Activated naive CD4-positive, alpha-beta T cell treated with anti-CD3 and anti-CD28 coated beads, Interleukin-2, amount 50 U/mL, for 16 hours (primary cell): ENCODE results near the gene BCL2L14.

ENCODE experiments used
- DNase-seq: peaks from one replicate; pipeline ENCODE4 v3.0.0-alpha.2; 2020

BCL2L14 gene, protein sequence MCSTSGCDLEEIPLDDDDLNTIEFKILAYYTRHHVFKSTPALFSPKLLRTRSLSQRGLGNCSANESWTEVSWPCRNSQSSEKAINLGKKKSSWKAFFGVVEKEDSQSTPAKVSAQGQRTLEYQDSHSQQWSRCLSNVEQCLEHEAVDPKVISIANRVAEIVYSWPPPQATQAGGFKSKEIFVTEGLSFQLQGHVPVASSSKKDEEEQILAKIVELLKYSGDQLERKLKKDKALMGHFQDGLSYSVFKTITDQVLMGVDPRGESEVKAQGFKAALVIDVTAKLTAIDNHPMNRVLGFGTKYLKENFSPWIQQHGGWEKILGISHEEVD

GRCh38 chr12:12070674-12071656, at the start of gene BCL2L14:
BCL2L14 (plus strand) TSS chr12:12070939; CDS start chr12:12079306, 8,367 bp downstream.
- no peak for DNase-seq

DNA sequence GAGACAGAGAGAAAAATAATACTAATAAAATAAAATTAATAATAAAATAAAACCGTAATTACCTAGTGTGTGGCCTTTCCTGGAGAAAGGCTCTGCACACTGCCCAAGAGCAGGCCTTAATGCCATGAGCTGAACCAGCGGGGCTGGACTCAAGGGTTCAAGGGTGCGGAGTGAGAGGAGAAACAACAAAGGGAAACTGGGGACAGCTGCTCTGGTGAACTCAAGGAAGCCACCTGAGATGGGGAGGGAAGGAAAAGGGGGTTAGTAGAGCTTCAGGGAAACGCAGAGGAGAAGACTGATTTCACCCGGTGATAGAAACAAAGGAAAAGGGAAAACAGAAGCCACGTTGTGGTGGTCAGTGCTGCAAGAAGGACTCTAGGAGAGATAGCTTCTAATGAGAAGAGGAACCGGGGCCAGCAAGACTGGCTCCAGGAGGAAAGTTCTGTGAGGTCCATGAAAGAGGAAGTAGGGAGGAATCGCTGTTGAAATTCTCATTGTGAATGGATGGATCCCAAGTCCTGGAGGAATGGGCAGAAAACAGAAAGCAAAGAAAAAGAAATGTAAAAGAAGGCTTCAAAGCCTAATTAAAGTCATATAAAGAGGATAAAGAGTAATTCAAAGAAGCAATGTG, 48.3 kb upstream of the BCL2L14 start:
- DNase-seq, result no peak

DNA sequence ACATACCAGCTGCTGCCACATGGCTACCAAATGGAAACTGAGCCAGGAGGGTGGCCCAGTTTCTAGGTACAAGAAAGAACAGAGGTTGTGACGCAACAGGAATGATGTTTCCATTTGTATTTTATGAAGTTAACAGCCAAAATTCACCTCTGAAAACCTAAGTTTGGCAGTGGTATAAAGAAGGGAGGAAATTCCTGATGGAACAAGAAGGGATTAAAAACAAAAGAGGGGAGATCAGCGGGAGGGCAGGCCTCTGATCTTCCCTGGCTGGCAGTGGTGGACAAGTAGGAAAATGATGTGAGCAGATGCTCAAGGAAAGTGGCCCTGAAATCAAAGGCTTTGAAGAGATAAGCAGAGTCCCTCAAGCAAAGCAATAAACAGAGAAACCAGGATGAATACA, 47.3 kb upstream of the BCL2L14 start:
- no peak for DNase-seq

- DNase-seq, result no peak
These were observed 45.6 kb upstream of the BCL2L14 start for GRCh38 chr12:12024911-12025682.

GRCh38 chr12:12025799-12026386, 44.8 kb upstream of the BCL2L14 start:
- DNase-seq, result no peak

GRCh38 chr12:12028668-12029402, 41.9 kb upstream of the BCL2L14 start:
- DNase-seq, result no peak

DNA sequence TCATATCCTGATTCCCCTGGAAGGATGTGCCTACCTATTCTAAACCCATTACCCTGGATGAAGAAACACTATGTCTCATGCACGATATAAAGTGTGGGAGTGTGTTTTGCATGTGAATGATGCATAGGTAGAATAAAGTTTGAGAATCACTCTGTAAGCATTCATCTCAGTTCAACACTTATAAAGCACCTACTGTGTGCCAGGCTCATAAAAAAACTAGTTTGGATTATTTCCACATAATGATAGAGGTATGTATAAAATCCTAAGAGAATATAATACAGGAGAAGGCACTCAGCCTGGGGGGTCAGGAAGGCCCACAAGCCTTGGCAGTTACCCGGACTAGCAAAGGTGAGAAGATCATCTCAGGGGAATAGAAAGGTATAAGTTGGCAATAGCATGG, 41.1 kb upstream of the BCL2L14 start:
- no peak for DNase-seq

DNA sequence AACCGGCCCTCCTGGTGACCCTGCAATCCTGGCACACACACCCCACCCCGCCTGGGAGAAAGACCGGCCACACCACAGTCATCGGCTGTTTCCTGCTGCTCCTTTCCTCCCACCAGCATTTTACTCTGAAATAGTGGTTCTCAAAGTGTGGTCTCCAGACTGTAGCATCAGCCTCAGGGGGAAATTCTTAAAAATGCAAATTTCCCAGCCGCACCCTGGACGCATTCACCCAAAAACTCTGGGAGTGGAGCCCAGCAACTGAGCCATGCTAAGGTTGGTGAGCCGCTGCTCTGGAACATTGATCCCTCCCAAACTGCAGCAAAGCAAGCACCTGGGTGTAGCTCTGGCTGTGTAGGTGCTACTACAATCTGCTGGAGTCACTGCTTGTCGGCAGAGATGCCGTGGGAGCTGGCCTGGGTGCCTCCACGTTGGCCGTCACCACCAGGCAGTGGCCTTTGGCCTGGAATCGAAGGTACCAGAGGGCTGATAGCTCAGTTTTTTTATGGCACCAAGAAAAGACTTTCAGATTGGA, 38.4 kb upstream of the BCL2L14 start:
- no peak for DNase-seq

- DNase-seq, result peak; percentile 68
These were observed 37.6 kb upstream of the BCL2L14 start for GRCh38 chr12:12032851-12033797.

DNA sequence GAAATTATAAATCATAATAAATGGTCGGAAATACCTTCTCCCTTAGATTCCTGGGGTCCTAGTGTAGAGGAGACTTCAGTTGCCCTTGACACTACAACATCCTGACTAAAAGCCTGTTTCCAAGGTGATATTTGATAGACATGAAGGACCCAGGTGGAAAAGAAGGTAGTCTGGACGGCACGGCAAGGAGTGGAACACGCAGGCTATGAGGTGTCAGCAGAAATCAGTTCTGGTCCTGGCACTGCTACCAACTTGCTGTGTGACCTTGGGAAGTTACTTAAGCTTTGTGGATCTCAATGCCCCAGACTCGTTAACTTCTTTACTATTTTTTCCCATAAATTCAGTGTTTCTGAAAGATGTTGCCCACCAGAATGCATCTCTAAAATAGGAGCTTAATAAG, 36.9 kb upstream of the BCL2L14 start:
- no peak for DNase-seq

DNA sequence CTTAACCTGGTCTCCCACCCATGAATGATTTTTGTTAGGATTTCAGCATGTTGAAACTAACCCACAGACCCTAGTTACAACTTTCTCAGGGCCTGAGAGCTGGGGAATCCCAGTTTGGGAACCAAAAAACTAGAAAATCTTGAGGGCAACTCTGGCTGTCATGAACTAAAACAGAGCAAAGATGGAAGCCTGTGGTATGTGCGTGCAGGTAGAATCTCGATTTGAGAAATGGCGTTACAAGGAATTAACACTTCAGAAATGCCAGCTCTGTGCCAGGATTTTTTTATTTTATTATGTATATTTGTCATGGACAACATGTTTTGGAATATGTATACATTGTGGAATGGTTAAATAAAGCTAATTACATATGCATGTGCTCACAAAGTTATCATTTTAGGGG, 36.4 kb upstream of the BCL2L14 start:
- DNase-seq, result no peak

DNA sequence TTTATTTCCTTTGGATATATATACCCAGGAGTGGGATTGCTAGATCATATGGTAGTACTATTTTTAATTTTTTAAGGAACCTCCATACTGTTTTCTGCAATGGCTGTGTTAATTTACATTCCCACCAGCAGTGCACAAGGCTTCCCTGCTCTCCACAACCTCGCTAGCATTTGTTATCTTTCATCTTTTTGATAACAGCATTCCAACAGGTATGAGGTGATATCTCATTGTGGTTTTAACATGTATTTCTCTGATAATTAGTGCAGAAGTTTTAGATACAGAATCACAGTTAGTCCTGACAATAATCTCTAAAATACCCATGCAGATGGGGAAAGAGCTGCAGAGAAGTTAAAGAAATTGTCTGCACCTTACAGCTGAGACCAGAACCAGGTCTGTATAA, 35.5 kb upstream of the BCL2L14 start:
- DNase-seq, result no peak

DNA sequence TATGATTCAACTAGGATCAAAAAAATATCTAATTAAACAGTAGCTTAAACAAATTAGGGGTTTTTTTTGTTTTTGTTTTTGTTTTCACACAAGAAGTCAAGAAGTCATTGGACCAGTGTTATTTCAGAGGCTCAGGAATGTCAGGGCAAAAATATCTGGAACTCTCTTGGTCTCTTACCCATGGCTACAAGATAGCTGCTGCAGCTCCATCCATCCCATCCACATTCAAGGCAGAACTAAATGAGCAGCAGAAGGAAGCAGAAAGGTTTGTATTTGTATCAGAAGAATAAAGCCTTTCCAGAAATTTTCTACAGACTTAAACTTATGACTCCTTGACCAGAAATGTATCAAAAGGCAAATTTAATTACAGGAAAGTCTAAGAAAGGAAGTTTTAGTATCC, 33.8 kb upstream of the BCL2L14 start:
- DNase-seq, result no peak

DNA sequence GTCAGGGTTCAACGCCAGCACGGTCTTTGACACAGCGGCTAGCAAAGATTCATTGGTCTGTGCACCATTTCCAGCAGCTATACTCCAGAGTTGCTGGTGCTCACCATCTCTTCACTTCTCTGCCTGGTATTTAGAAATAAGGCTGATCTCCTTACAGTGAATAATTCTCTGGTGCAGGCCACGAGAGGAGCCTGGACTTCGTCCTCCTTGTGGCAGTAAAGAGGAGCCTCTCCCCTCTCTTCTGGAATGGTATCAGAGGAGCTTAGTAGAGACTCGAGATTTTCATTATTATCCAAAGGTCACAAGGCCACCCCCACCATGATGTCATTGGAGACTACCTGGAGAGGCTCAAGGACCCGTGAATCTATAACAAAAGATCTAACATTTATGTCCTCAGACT, 30.8 kb upstream of the BCL2L14 start:
- no peak for DNase-seq

DNA sequence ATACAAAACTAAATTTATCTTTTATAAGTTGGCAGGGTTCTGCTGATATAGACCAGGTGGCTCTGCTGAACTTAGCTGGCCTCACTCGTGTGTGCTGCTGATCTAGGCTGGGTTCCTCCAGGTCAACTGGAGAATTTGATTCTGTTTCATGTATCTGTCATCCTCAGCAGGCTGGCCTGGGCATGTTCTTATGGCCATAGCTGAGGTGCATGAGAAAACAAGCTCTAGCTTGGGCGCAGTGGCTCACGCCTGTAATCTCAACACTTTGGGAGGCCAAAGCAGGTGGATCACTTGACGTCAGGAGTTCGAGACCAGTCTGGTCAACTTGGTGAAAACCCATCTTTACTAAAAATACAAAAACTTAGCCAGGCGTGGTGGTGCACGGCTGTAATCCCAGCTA, 24.3 kb upstream of the BCL2L14 start:
- no peak for DNase-seq

GRCh38 chr12:12047682-12048081, 23.1 kb upstream of the BCL2L14 start:
- no peak for DNase-seq

DNA sequence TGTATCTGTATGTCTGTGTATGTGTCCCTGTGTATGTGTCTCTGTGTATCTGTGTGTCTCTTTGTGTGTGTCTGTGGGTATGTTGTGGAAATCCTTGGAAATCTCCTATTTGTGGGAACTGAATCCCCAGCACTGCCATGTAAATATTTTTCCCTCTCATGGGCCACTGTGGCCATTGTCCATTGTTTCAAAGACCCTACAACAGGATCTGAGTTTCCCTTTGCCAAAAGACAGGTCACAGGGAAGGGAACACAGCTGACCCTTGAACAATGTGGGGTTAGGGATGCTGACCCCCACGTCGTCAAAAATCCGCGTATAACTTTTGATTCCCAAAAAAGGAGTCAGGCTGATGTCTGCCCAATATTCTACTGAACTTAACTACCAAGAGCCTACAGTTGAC, 22.5 kb upstream of the BCL2L14 start:
- no peak for DNase-seq

DNA sequence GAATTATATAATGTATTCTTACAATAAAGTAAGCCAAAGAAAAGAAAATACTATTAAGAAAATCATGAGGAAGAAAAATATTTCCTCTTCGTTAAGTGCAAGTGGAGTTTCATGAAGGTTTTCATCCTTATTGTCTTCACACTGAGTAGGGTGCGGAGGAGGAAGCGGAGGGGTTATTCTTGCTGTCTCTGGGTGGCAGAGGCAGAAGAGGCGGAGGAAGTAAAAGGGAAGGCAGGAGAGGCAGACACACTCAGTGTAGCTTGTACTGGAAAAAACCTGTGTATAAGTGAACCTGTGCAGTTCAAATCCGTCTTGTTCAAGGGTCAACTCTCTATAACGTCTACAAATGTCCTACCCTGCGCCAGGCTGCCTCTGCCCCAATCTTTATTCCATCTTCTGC, 22.0 kb upstream of the BCL2L14 start:
- no peak for DNase-seq

DNA sequence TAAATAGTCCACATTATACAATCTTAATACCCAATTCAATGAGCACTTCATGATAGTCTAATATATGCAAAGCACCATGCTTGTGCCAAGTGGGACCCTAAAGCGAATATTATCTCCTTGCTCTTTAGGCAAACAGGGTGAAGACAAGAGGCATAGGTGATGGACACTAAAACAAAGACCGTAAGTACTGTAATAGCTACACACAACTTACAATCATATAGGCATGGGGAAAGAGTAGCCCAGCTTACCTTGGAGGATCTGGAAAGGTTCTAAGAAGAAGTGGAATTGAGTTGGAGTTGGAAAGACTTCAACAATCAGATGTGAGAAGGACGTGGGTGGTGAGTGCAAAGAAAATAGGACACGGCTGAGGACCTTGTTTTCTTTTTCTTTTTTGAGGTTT, 19.1 kb upstream of the BCL2L14 start:
- DNase-seq, result no peak

DNA sequence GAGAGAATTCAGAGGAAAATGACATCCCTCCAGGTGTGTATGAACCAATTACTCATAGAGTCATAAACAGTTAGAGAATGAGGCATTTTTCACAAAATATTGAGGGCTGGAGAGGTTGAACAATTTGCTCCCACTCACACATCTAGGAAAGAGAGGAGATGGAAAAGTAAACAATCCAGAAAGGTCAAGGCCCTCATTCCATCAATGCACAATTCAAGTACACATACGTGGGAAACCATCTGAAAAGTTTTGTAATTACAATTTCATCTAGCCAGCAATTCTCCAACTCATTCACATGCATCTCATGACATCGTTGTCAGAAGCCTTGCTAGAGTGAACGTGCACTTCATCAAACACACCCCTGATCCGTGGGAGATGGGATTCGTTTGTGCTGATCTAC, 15.7 kb upstream of the BCL2L14 start:
- DNase-seq, result no peak
